Peyer's patch (tissue), 4 donors: ENCODE measurements around the gene ZNF582.

Source experiments
- POLR2A ChIP-seq, 2 donors: fragments of 450-650 bp; IDR thresholded peaks; one replicate each; pipeline ENCODE4 v1.5.1; 2017; ENCODE audit warnings: antibody characterized with exemption in 2 of 2, mild to moderate bottlenecking in 2 of 2, moderate library complexity in 2 of 2
- TF ChIP-seq, protein P1 (sequence below), 6 experiments: fragments of 450-650 bp in 4 of 6; fragments of 200-600 bp in 2 of 6; sonication (generic) in 1 of 6; IDR thresholded peaks; one replicate each; pipeline ENCODE4 v1.5.1; 2017 to 2019; ENCODE audit warnings: antibody characterized with exemption in 6 of 6, mild to moderate bottlenecking in 3 of 6, moderate library complexity in 1 of 6

GRCh38 chr19:56360841-56361240 lies 32.5 kb downstream of the ZNF582 start:
- no peak for TF ChIP-seq POLR2A (IDR thresholded peaks at IDR 0.05)
- TF ChIP-seq, protein P1, sequence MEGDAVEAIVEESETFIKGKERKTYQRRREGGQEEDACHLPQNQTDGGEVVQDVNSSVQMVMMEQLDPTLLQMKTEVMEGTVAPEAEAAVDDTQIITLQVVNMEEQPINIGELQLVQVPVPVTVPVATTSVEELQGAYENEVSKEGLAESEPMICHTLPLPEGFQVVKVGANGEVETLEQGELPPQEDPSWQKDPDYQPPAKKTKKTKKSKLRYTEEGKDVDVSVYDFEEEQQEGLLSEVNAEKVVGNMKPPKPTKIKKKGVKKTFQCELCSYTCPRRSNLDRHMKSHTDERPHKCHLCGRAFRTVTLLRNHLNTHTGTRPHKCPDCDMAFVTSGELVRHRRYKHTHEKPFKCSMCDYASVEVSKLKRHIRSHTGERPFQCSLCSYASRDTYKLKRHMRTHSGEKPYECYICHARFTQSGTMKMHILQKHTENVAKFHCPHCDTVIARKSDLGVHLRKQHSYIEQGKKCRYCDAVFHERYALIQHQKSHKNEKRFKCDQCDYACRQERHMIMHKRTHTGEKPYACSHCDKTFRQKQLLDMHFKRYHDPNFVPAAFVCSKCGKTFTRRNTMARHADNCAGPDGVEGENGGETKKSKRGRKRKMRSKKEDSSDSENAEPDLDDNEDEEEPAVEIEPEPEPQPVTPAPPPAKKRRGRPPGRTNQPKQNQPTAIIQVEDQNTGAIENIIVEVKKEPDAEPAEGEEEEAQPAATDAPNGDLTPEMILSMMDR (IDR thresholded peaks at IDR 0.05) = no peak
